Upper lobe of right lung (tissue), 1 donor: ENCODE results near the gene AXDND1. TPM values are rescaled to one million over a fixed set of nuclear protein-coding genes. Genes with fewer than 3 reads are reported as not detected.

ENCODE experiments used
- ATAC-seq: fragments of 200-7000 bp; cut with Tn5 transposase; one replicate; pipeline ENCODE4 v1.9.1; 2020; ENCODE audit warnings: mild to moderate bottlenecking, moderate library complexity
- DNase-seq: peaks from one replicate; pipeline ENCODE4 v3.0.0-alpha.2; 2020
- H3K27ac ChIP-seq: fragments of 200-600 bp; one replicate; pipeline ENCODE4 v1.8.0; 2022
- H3K27me3 ChIP-seq: fragments of 200-600 bp; one replicate; pipeline ENCODE4 v1.8.0; 2022; ENCODE audit warnings: mild to moderate bottlenecking
- H3K36me3 ChIP-seq: fragments of 200-600 bp; one replicate; pipeline ENCODE4 v1.8.0; 2022
- H3K4me1 ChIP-seq: fragments of 200-600 bp; one replicate; pipeline ENCODE4 v1.8.0; 2022
- H3K4me3 ChIP-seq: fragments of 200-600 bp; one replicate; pipeline ENCODE4 v1.8.0; 2022; ENCODE audit warnings: mild to moderate bottlenecking
- H3K9me3 ChIP-seq: fragments of 200-600 bp; one replicate; pipeline ENCODE4 v1.8.0; 2022
- CTCF ChIP-seq: fragments of 200-600 bp; IDR thresholded peaks from one replicate; pipeline ENCODE4 v1.8.0; 2022; ENCODE audit warnings: antibody characterized with exemption
- intact Hi-C: fragments of 100-400 bp; cut with DNase I; formaldehyde crosslinking; loops from one replicate; pipeline ENCODE4 v1.11.0; 2022
- total RNA-seq: library from RNA; stranded (reverse); fragmentation: NEBNext Ultra II Directional; extraction: Animal tissue kit (Norgen Biotek cat#: 25700); gene quantifications from one replicate; pipeline ENCODE4 v1.2.1, GENCODE V29; 2021
- donor health status: DM: no; HTN: yes; CAD: no; lungs with severe emphysema.

Gene AXDND1
- total RNA-seq, 1 donor from 2014 or later: not detected

- Histone ChIP-seq H3K9me3 (no peaks in the 10 kb centered on the region), H3K27ac (peak overlapping the region; percentile 36), H3K27me3 (peaks cover 6% of the 10 kb centered on the region), H3K4me1 (no peaks in the 10 kb centered on the region), H3K4me3 (peak overlapping the region; percentile 35), H3K36me3 (no peaks in the 10 kb centered on the region)
- TF ChIP-seq CTCF: peak; percentile 44
- DNase-seq (peak; percentile 78), ATAC-seq (peak; percentile 88)
- intact Hi-C loops: no loop called here
These were observed 220.5 kb downstream of the AXDND1 start for GRCh38 chr1:179586107-179586823.

GRCh38 chr1:179587336-179587735 lies 221.6 kb downstream of the AXDND1 start:
- H3K36me3 ChIP-seq: no peaks in the 10 kb centered on the region
- no peak for TF ChIP-seq CTCF
- ATAC-seq (no peak), DNase-seq (no peak)
- peaks cover 13% of the 10 kb centered on the region for H3K27me3 ChIP-seq
- H3K4me1 ChIP-seq: no peaks in the 10 kb centered on the region
- intact Hi-C loops: no loop called here
- H3K27ac ChIP-seq: no peak overlapping the region
- no peak overlapping the region for H3K4me3 ChIP-seq
- no peaks in the 10 kb centered on the region for H3K9me3 ChIP-seq

GRCh38 chr1:179588425-179589024 lies 222.8 kb downstream of the AXDND1 start:
- intact Hi-C loops: no loop called here
- H3K27ac ChIP-seq: no peak overlapping the region
- H3K4me1 ChIP-seq: no peaks in the 10 kb centered on the region
- no peaks in the 10 kb centered on the region for H3K36me3 ChIP-seq
- no peak overlapping the region for H3K4me3 ChIP-seq
- no peak for ATAC-seq
- H3K27me3 ChIP-seq: peaks cover 20% of the 10 kb centered on the region
- no peak for TF ChIP-seq CTCF
- no peak for DNase-seq
- no peaks in the 10 kb centered on the region for H3K9me3 ChIP-seq

- no peak for TF ChIP-seq CTCF
- Histone ChIP-seq H3K9me3 (no peaks in the 10 kb centered on the region), H3K27ac (no peak overlapping the region), H3K27me3 (peaks cover 20% of the 10 kb centered on the region), H3K36me3 (no peaks in the 10 kb centered on the region), H3K4me3 (no peak overlapping the region), H3K4me1 (no peaks in the 10 kb centered on the region)
- intact Hi-C loops: no loop called here
- DNase-seq: no peak
- ATAC-seq: no peak
These were observed 223.7 kb downstream of the AXDND1 start for GRCh38 chr1:179589509-179589908.

- no peak overlapping the region for H3K4me3 ChIP-seq
- H3K27me3 ChIP-seq: peaks cover 20% of the 10 kb centered on the region
- ATAC-seq (no peak), DNase-seq (no peak)
- H3K9me3 ChIP-seq: no peaks in the 10 kb centered on the region
- TF ChIP-seq CTCF: no peak
- no peaks in the 10 kb centered on the region for H3K4me1 ChIP-seq
- no peaks in the 10 kb centered on the region for H3K36me3 ChIP-seq
- no peak overlapping the region for H3K27ac ChIP-seq
- intact Hi-C loops: no loop called here
These were observed 224.9 kb downstream of the AXDND1 start for GRCh38 chr1:179590671-179591070.
